IgD-negative memory B cell (primary cell): ENCODE results near the gene ACE. TPM values are rescaled to one million over a fixed set of nuclear protein-coding genes. Genes with fewer than 3 reads are reported as not detected.
A peak's percentile ranks its signal among the peaks of the same experiment; 100 is the strongest.

Source experiments
- H3K27ac Mint-ChIP-seq, 3 donors: one replicate each; pipeline ENCODE4 v1.8.0; 2020 to 2022; ENCODE audit warnings: mild to moderate bottlenecking in 3 of 3, mixed read lengths in 3 of 3, moderate library complexity in 1 of 3
- H3K27me3 Mint-ChIP-seq: one replicate; pipeline ENCODE4 v1.8.0; 2021; ENCODE audit warnings: mixed read lengths
- H3K36me3 Mint-ChIP-seq: one replicate; pipeline ENCODE4 v1.8.0; 2020; ENCODE audit warnings: mild to moderate bottlenecking, mixed read lengths
- H3K4me1 Mint-ChIP-seq, 3 donors: one replicate each; pipeline ENCODE4 v1.8.0; 2020 to 2022; ENCODE audit warnings: mixed read lengths in 3 of 3, mild to moderate bottlenecking in 1 of 3
- H3K4me3 Mint-ChIP-seq, 4 donors: one replicate each; pipeline ENCODE4 v1.8.0; 2020 to 2022; ENCODE audit warnings: mild to moderate bottlenecking in 4 of 4, mixed read lengths in 4 of 4, moderate library complexity in 3 of 4
- H3K9me3 Mint-ChIP-seq, 3 donors: one replicate each; pipeline ENCODE4 v1.8.0; 2020 to 2021; ENCODE audit warnings: mixed read lengths in 3 of 3, mild to moderate bottlenecking in 1 of 3
- polyA plus RNA-seq: library from polyadenylated mRNA; unstranded; fragments of 300-500 nt; fragmentation: Illumina TruSeq; gene quantifications from one replicate; pipeline ENCODE4 v1.2.3, GENCODE V29; 2021

Gene ACE
- polyA plus RNA-seq, 1 donor from 2014 or later = 2.0 TPM

GRCh38 chr17:63440127-63440769, 36.6 kb upstream of the ACE start:
- H3K36me3 Mint-ChIP-seq = no peaks in the 10 kb centered on the region
- H3K27ac Mint-ChIP-seq = peak overlapping the region; percentile 23 to 85 (median 41)
- H3K27me3 Mint-ChIP-seq = no peaks in the 10 kb centered on the region
- H3K4me3 Mint-ChIP-seq = peak overlapping the region in 3 of 4 donors; percentile 5 to 83 (median 19)
- no peaks in the 10 kb centered on the region for H3K9me3 Mint-ChIP-seq
- H3K4me1 Mint-ChIP-seq = peaks cover 13 to 21% (median 19%) of the 10 kb centered on the region in 3 donors

GRCh38 chr17:63440770-63441335, 36.0 kb upstream of the ACE start:
- Mint-ChIP-seq H3K27me3 (no peaks in the 10 kb centered on the region), H3K4me3 (peak overlapping the region in 1 of 4 donors; percentile 14), H3K36me3 (no peaks in the 10 kb centered on the region), H3K9me3 (no peaks in the 10 kb centered on the region), H3K27ac (peak overlapping the region in 1 of 3 donors; percentile 41), H3K4me1 (peaks cover 13 to 21% (median 18%) of the 10 kb centered on the region in 3 donors)

GRCh38 chr17:63441654-63442053, 35.2 kb upstream of the ACE start:
- H3K9me3 Mint-ChIP-seq = no peaks in the 10 kb centered on the region
- no peaks in the 10 kb centered on the region for H3K27me3 Mint-ChIP-seq
- H3K27ac Mint-ChIP-seq = no peak overlapping the region
- peaks cover 13 to 21% (median 16%) of the 10 kb centered on the region in 3 donors for H3K4me1 Mint-ChIP-seq
- H3K4me3 Mint-ChIP-seq = no peak overlapping the region
- no peaks in the 10 kb centered on the region for H3K36me3 Mint-ChIP-seq

- H3K4me3 Mint-ChIP-seq = no peak overlapping the region
These were observed 34.8 kb upstream of the ACE start for GRCh38 chr17:63442074-63442473.

GRCh38 chr17:63442549-63443035, 34.3 kb upstream of the ACE start:
- Mint-ChIP-seq H3K4me1 (peaks cover 16 to 28% (median 16%) of the 10 kb centered on the region in 3 donors), H3K36me3 (no peaks in the 10 kb centered on the region), H3K27me3 (no peaks in the 10 kb centered on the region), H3K27ac (peak overlapping the region; percentile 48 to 85 (median 76)), H3K9me3 (no peaks in the 10 kb centered on the region), H3K4me3 (peak overlapping the region in 1 of 4 donors; percentile 42)

More at GRCh38 chr17:63442074-63442473, 34.8 kb upstream of the ACE start:
- Mint-ChIP-seq H3K4me1 (peaks cover 14 to 23% (median 16%) of the 10 kb centered on the region in 3 donors), H3K27me3 (no peaks in the 10 kb centered on the region), H3K36me3 (no peaks in the 10 kb centered on the region), H3K27ac (peak overlapping the region in 1 of 3 donors; percentile 46), H3K9me3 (no peaks in the 10 kb centered on the region)

- peaks cover 16 to 28% (median 16%) of the 10 kb centered on the region in 3 donors for H3K4me1 Mint-ChIP-seq
- H3K9me3 Mint-ChIP-seq = no peaks in the 10 kb centered on the region
- H3K27me3 Mint-ChIP-seq = no peaks in the 10 kb centered on the region
- H3K4me3 Mint-ChIP-seq = peak overlapping the region in 1 of 4 donors; percentile 42
- H3K36me3 Mint-ChIP-seq = no peaks in the 10 kb centered on the region
- H3K27ac Mint-ChIP-seq = peak overlapping the region in 1 of 3 donors; percentile 48
These were observed 33.8 kb upstream of the ACE start for GRCh38 chr17:63443053-63443452.

- Mint-ChIP-seq H3K9me3 (no peaks in the 10 kb centered on the region), H3K27ac (peak overlapping the region in 2 of 3 donors; percentile 76 to 92), H3K4me1 (peaks cover 13 to 26% (median 17%) of the 10 kb centered on the region in 3 donors), H3K4me3 (peak overlapping the region; percentile 5 to 90 (median 66)), H3K27me3 (no peaks in the 10 kb centered on the region), H3K36me3 (no peaks in the 10 kb centered on the region)
These were observed 32.4 kb upstream of the ACE start for GRCh38 chr17:63444457-63444856.

GRCh38 chr17:63445065-63445464, 31.8 kb upstream of the ACE start:
- Mint-ChIP-seq H3K9me3 (no peaks in the 10 kb centered on the region), H3K36me3 (no peaks in the 10 kb centered on the region), H3K4me1 (peaks cover 7 to 20% (median 11%) of the 10 kb centered on the region in 3 donors), H3K27me3 (no peaks in the 10 kb centered on the region), H3K27ac (peak overlapping the region; percentile 87 to 97 (median 92)), H3K4me3 (peak overlapping the region; percentile 80 to 92 (median 88))

- Mint-ChIP-seq H3K36me3 (no peaks in the 10 kb centered on the region), H3K4me3 (peak overlapping the region; percentile 80 to 92 (median 88)), H3K4me1 (peaks cover 4 to 15% (median 6%) of the 10 kb centered on the region in 3 donors), H3K9me3 (no peaks in the 10 kb centered on the region), H3K27me3 (no peaks in the 10 kb centered on the region), H3K27ac (peak overlapping the region; percentile 87 to 97 (median 92))
These were observed 31.3 kb upstream of the ACE start for GRCh38 chr17:63445571-63445953.

GRCh38 chr17:63445954-63446752, 30.7 kb upstream of the ACE start, which contains the start of gene CYB561:
TSS of gene CYB561 (minus strand) at chr17:63446306. CDS start at chr17:63437547, 8,759 bp downstream.
- H3K4me3 Mint-ChIP-seq = peak within 1 kb of the TSS; percentile 80 to 92 (median 88)
- no peaks in the 10 kb centered on the region for H3K9me3 Mint-ChIP-seq
- no peaks in the 10 kb centered on the region for H3K36me3 Mint-ChIP-seq
- no peaks in the 10 kb centered on the region for H3K27me3 Mint-ChIP-seq
- H3K27ac Mint-ChIP-seq = peak within 1 kb of the TSS; percentile 91 to 98 (median 97)
- H3K4me1 Mint-ChIP-seq = peaks cover 4 to 14% (median 4%) of the 10 kb centered on the region in 3 donors

- Mint-ChIP-seq H3K4me1 (peaks cover 4 to 14% (median 4%) of the 10 kb centered on the region in 3 donors), H3K9me3 (no peaks in the 10 kb centered on the region), H3K4me3 (peak overlapping the region; percentile 68 to 86 (median 76)), H3K36me3 (no peaks in the 10 kb centered on the region), H3K27ac (peak overlapping the region; percentile 87 to 98 (median 91)), H3K27me3 (peaks cover 1% of the 10 kb centered on the region)
These were observed 29.9 kb upstream of the ACE start for GRCh38 chr17:63446753-63447470.

GRCh38 chr17:63447471-63448009, 29.3 kb upstream of the ACE start:
- Mint-ChIP-seq H3K36me3 (no peaks in the 10 kb centered on the region), H3K27me3 (peaks cover 1% of the 10 kb centered on the region), H3K9me3 (no peaks in the 10 kb centered on the region), H3K27ac (peak overlapping the region; percentile 87 to 98 (median 91)), H3K4me1 (peaks cover 4 to 14% (median 4%) of the 10 kb centered on the region in 3 donors), H3K4me3 (peak overlapping the region; percentile 68 to 86 (median 76))

GRCh38 chr17:63448655-63449054, 28.2 kb upstream of the ACE start:
- no peaks in the 10 kb centered on the region for H3K9me3 Mint-ChIP-seq
- peaks cover 3 to 14% (median 4%) of the 10 kb centered on the region in 3 donors for H3K4me1 Mint-ChIP-seq
- peak overlapping the region in 2 of 3 donors; percentile 50 to 76 for H3K27ac Mint-ChIP-seq
- H3K4me3 Mint-ChIP-seq = peak overlapping the region in 1 of 4 donors; percentile 54
- H3K27me3 Mint-ChIP-seq = peaks cover 1% of the 10 kb centered on the region
- no peaks in the 10 kb centered on the region for H3K36me3 Mint-ChIP-seq

GRCh38 chr17:63450551-63450950, 26.3 kb upstream of the ACE start:
- no peak overlapping the region for H3K4me3 Mint-ChIP-seq

More at GRCh38 chr17:63450551-63450950, 26.3 kb upstream of the ACE start:
- no peaks in the 10 kb centered on the region for H3K9me3 Mint-ChIP-seq
- peaks cover 2 to 6% (median 3%) of the 10 kb centered on the region in 3 donors for H3K4me1 Mint-ChIP-seq
- peaks cover 3% of the 10 kb centered on the region for H3K27me3 Mint-ChIP-seq
- H3K27ac Mint-ChIP-seq = no peak overlapping the region
- no peaks in the 10 kb centered on the region for H3K36me3 Mint-ChIP-seq
